CD4-positive, alpha-beta T cell (primary cell): ENCODE measurements around the gene IL17RB. TPM values are rescaled to one million over a fixed set of nuclear protein-coding genes. Genes with fewer than 3 reads are reported as not detected.

Source experiments
- ATAC-seq: fragments of 200-7000 bp; cut with Tn5 transposase; one replicate; pipeline ENCODE4 v1.10.0; 2022; ENCODE audit warnings: mild to moderate bottlenecking; ENCODE audit not compliant: poor library complexity
- CTCF ChIA-PET: fragments of 350-600 bp; sonication (Branson Sonifier 250); formaldehyde crosslinking; loops from one replicate; lab custom pipeline; 2021; ENCODE audit warnings: antibody characterized with exemption, inconsistent platforms; lab: Charles Lee
- POLR2A ChIA-PET: fragments of 350-600 bp; sonication (Branson Sonifier 250); formaldehyde crosslinking; loops from one replicate; lab custom pipeline; 2021; ENCODE audit warnings: antibody characterized with exemption, inconsistent platforms; lab: Charles Lee
- DNase-seq, 14 experiments: peaks; one replicate each; pipeline ENCODE4 v3.0.0-alpha.2; 2013 to 2020; ENCODE audit warnings: mixed read lengths in 2 of 14
- H3K27ac ChIP-seq, 2 donors: one replicate each; pipeline versions ENCODE4 v1.5.1 to v1.7.0; 2013; ENCODE audit warnings: low read length in 2 of 2, low read depth in 1 of 2, mild to moderate bottlenecking in 1 of 2
- H3K27me3 ChIP-seq, 2 experiments: 1 replicate in 1 of 2; 2 replicates in 1 of 2; pipeline versions ENCODE4 v1.6.1 to v1.7.0; 2013; ENCODE audit warnings: low read length in 2 of 2, control low read depth in 1 of 2, mild to moderate bottlenecking in 1 of 2, moderate library complexity in 1 of 2; ENCODE audit not compliant: insufficient read depth in 2 of 2, control insufficient read depth in 1 of 2
- H3K36me3 ChIP-seq: one replicate; pipeline ENCODE4 v1.6.1; 2013; ENCODE audit warnings: low read length, control low read depth; ENCODE audit not compliant: insufficient read depth
- H3K4me1 ChIP-seq: one replicate; pipeline ENCODE4 v1.6.1; 2013; ENCODE audit warnings: low read length, control low read depth; ENCODE audit not compliant: insufficient read depth
- H3K4me3 ChIP-seq: one replicate; pipeline ENCODE4 v1.5.1; 2013; ENCODE audit warnings: mild to moderate bottlenecking, low read length, moderate library complexity
- H3K9me3 ChIP-seq, 2 experiments: 1 replicate in 1 of 2; 2 replicates in 1 of 2; pipeline versions ENCODE4 v1.6.1 to v1.7.0; 2013; ENCODE audit warnings: low read length in 2 of 2, mild to moderate bottlenecking in 2 of 2, control low read depth in 1 of 2, moderate library complexity in 1 of 2; ENCODE audit not compliant: control insufficient read depth in 1 of 2, insufficient read depth in 1 of 2
- H3K27ac Mint-ChIP-seq: one replicate; pipeline ENCODE4 v1.8.0; 2020; ENCODE audit warnings: mixed read lengths
- H3K27me3 Mint-ChIP-seq: one replicate; pipeline ENCODE4 v1.8.0; 2021; ENCODE audit warnings: mixed read lengths
- H3K36me3 Mint-ChIP-seq: one replicate; pipeline ENCODE4 v1.8.0; 2021; ENCODE audit warnings: low read depth, mixed read lengths
- H3K4me1 Mint-ChIP-seq: one replicate; pipeline ENCODE4 v1.8.0; 2021; ENCODE audit warnings: low read depth, mixed read lengths
- H3K4me3 Mint-ChIP-seq: one replicate; pipeline ENCODE4 v1.8.0; 2020; ENCODE audit warnings: mild to moderate bottlenecking, mixed read lengths
- H3K9me3 Mint-ChIP-seq: one replicate; pipeline ENCODE4 v1.8.0; 2020; ENCODE audit warnings: mixed read lengths
- CTCF ChIP-seq: fragments of 200-600 bp; IDR thresholded peaks from one replicate; pipeline ENCODE4 v1.8.0; 2022; ENCODE audit warnings: antibody characterized with exemption, mild to moderate bottlenecking
- intact Hi-C, 2 experiments: fragments of 100-400 bp; cut with DNase I in 1 of 2; cut with micrococcal nuclease in 1 of 2; formaldehyde crosslinking; loops; one replicate each; pipeline versions ENCODE4 v1.15.1 to v1.9.0; 2023 to 2025; cut with DNase I, micrococcal nuclease
- total RNA-seq, 174 experiments: library from RNA in 2 of 174; stranded (reverse) in 2 of 174; gene quantifications; one replicate each; pipeline ENCODE4 v1.2.3 and lab custom pipeline; 2021 to 2026

The IL17RB gene
- total RNA-seq, 2 experiments from 2014 or later, result 0.22 to 0.36 TPM

GRCh38 chr3:53826048-53826447, 20.3 kb upstream of the IL17RB start:
- CTCF ChIA-PET, result no interaction called here
- Mint-ChIP-seq H3K36me3 (no peaks in the 10 kb centered on the region), H3K4me3 (no peak overlapping the region), H3K27me3 (no peaks in the 10 kb centered on the region), H3K4me1 (no peaks in the 10 kb centered on the region), H3K27ac (no peak overlapping the region), H3K9me3 (no peaks in the 10 kb centered on the region)
- no peaks in the 10 kb centered on the region for H3K4me1 ChIP-seq
- TF ChIP-seq CTCF, result no peak
- no peaks in the 10 kb centered on the region for H3K36me3 ChIP-seq
- intact Hi-C loops, result no loop called here
- POLR2A ChIA-PET, result no interaction called here
- DNase-seq (no peak), ATAC-seq (no peak)
- H3K27me3 ChIP-seq, result no peaks in the 10 kb centered on the region
- H3K27ac ChIP-seq, result no peak overlapping the region
- no peaks in the 10 kb centered on the region for H3K9me3 ChIP-seq
- H3K4me3 ChIP-seq, result no peak overlapping the region

GRCh38 chr3:53828581-53828980, 17.8 kb upstream of the IL17RB start:
- Mint-ChIP-seq H3K27me3 (no peaks in the 10 kb centered on the region), H3K4me1 (no peaks in the 10 kb centered on the region), H3K9me3 (no peaks in the 10 kb centered on the region), H3K27ac (no peak overlapping the region), H3K4me3 (no peak overlapping the region), H3K36me3 (no peaks in the 10 kb centered on the region)
- H3K27me3 ChIP-seq, result no peaks in the 10 kb centered on the region
- no peak for ATAC-seq
- no peak overlapping the region for H3K4me3 ChIP-seq
- no peak for DNase-seq
- no peaks in the 10 kb centered on the region for H3K4me1 ChIP-seq
- CTCF ChIA-PET, result no interaction called here
- TF ChIP-seq CTCF, result no peak
- POLR2A ChIA-PET, result no interaction called here
- intact Hi-C loops, result no loop called here
- no peaks in the 10 kb centered on the region for H3K9me3 ChIP-seq
- no peak overlapping the region for H3K27ac ChIP-seq
- H3K36me3 ChIP-seq, result no peaks in the 10 kb centered on the region

GRCh38 chr3:53829605-53830004, 16.8 kb upstream of the IL17RB start:
- no peaks in the 10 kb centered on the region for H3K9me3 Mint-ChIP-seq
- DNase-seq, result no peak
- Histone ChIP-seq H3K9me3 (no peaks in the 10 kb centered on the region), H3K27me3 (no peaks in the 10 kb centered on the region), H3K4me3 (no peak overlapping the region), H3K27ac (no peak overlapping the region), H3K36me3 (no peaks in the 10 kb centered on the region), H3K4me1 (no peaks in the 10 kb centered on the region)
- no peaks in the 10 kb centered on the region for H3K4me1 Mint-ChIP-seq
- CTCF ChIA-PET, result no interaction called here
- POLR2A ChIA-PET, result no interaction called here
- no peak for TF ChIP-seq CTCF
- no peak overlapping the region for H3K4me3 Mint-ChIP-seq
- H3K27ac Mint-ChIP-seq, result no peak overlapping the region
- H3K27me3 Mint-ChIP-seq, result no peaks in the 10 kb centered on the region
- intact Hi-C loops, result no loop called here
- no peaks in the 10 kb centered on the region for H3K36me3 Mint-ChIP-seq
- ATAC-seq, result no peak
